GM21529 (cell line): ENCODE results near the gene ADGRG6.
"Not testable (repeated sequence)": the region's sequence is repeated elsewhere in the genome, so short reads cannot be mapped to it uniquely, and the experiment has no call there.

Experiments
- ATAC-seq: cut with Tn5 transposase; IDR thresholded peaks from one replicate; pipeline ENCODE4 v1.9.1; 2021; ENCODE audit not compliant: unreplicated experiment

ADGRG6 gene

GRCh38 chr6:142404751-142405150, 102.9 kb downstream of the ADGRG6 start:
- no peak for ATAC-seq

DNA sequence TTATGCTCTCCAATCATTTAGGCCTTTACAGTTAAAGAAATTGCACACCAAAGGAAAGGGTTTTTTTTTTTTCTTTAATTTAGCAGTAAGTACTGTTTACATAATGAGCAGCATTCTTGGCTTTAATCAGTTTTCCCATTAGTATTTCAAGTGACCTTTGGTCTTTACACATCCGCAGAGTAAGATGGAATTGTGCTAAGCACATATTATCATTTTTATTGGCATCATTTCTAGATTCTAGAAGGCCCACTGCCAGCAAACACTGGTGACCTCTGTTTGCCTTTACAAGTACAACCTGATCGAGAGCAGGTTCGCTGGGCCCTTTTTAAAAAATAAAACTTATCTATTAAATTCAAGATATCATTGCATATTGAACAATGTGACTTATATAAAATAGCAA, 104.3 kb downstream of the ADGRG6 start:
- no peak for ATAC-seq

DNA sequence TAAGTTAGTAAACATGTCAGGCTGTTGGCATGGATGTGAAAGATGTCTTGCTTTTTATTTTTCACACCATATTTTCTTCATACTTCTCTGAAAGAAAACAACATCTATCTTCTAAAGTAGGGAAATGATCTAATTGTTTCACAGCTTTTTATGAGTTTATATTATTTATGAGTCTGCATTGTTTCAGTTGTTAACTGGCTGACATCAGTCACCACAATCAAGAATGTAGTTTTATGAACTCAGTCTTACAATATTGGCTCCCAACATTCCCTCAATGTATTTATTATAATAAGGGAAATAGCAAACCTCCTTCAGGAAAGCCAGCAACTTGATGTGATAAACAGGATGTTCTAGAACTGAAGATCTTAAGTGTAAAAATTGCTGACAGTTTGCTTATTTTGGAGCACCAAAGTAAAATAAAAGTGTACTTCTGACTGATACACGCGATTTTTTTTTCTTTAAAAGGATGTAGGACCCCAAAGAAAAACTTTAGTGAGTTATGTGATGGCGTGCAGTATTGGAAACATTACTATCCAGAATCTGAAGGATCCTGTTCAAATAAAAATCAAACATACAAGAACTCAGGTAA, 106.0 kb downstream of the ADGRG6 start:
- no peak for ATAC-seq

- ATAC-seq, result no peak
Observed at GRCh38 chr6:142408409-142408808, 106.6 kb downstream of the ADGRG6 start.

DNA sequence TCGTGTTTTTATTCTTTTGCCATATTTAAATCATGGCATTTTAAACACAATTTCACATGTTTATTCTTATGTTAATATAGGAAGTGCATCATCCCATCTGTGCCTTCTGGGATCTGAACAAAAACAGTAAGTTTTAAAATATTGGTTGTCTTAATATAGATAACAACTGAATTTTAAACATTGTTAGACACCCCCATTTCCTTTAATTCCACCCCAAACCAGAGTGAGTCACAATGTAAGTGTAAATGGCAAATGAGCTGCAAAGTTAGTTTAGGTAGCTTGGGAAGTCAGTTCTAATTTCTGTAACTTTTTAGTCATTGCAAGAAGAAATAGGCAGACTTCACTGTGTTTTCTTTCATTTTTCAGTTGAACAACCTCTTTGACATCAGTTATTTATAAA, 108.0 kb downstream of the ADGRG6 start:
- no peak for ATAC-seq

- no peak for ATAC-seq
Observed at GRCh38 chr6:142411145-142411544, 109.3 kb downstream of the ADGRG6 start.

GRCh38 chr6:142412241-142412640, 110.4 kb downstream of the ADGRG6 start:
- ATAC-seq, result no peak

GRCh38 chr6:142412658-142413057, 110.9 kb downstream of the ADGRG6 start:
- no peak for ATAC-seq

DNA sequence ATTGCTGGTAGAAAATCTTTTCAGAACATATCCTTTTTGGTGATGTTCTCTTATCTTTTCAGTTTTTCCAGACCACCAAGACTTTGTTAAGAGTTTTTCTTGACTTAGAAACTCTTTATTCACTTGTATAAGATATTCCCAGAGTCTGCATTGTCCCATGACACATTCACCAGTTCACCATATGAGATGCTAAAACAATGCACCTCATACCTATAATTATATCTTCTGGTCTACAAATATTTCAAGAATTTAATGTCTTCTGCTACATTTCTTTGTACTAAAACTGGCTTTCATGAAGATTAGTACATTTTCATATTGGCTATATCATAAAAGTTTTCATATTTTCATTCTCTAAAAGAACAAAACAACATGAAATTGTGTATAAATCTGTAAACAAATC, 111.3 kb downstream of the ADGRG6 start:
- no peak for ATAC-seq

GRCh38 chr6:142414462-142415250, 112.8 kb downstream of the ADGRG6 start:
- no peak for ATAC-seq

- ATAC-seq, result no peak
Observed at GRCh38 chr6:142416179-142416578, 114.4 kb downstream of the ADGRG6 start.

DNA sequence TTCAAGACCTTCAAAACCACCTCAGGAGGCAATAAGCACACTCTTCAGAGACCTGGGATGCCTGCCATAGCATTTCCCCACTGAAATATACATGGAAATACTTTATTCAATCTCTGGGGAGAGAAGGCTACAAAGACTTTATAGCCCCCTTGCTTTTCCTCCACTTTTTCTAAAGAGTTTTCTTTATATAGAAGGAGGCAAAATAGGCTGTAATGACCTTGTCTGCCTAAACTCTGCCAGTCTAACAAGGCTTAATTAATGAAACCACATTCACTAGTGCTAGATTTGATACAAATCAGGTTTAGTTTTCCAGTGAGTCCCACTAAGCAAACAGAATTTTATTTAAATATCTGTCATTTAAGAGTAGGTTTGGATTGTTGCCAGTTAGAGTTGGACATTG, 114.9 kb downstream of the ADGRG6 start:
- no peak for ATAC-seq

- no peak for ATAC-seq
Observed at GRCh38 chr6:142417331-142417750, 115.5 kb downstream of the ADGRG6 start.

GRCh38 chr6:142419071-142419470, 117.3 kb downstream of the ADGRG6 start:
- ATAC-seq, result no peak

GRCh38 chr6:142420802-142421201, 119.0 kb downstream of the ADGRG6 start:
- no peak for ATAC-seq

DNA sequence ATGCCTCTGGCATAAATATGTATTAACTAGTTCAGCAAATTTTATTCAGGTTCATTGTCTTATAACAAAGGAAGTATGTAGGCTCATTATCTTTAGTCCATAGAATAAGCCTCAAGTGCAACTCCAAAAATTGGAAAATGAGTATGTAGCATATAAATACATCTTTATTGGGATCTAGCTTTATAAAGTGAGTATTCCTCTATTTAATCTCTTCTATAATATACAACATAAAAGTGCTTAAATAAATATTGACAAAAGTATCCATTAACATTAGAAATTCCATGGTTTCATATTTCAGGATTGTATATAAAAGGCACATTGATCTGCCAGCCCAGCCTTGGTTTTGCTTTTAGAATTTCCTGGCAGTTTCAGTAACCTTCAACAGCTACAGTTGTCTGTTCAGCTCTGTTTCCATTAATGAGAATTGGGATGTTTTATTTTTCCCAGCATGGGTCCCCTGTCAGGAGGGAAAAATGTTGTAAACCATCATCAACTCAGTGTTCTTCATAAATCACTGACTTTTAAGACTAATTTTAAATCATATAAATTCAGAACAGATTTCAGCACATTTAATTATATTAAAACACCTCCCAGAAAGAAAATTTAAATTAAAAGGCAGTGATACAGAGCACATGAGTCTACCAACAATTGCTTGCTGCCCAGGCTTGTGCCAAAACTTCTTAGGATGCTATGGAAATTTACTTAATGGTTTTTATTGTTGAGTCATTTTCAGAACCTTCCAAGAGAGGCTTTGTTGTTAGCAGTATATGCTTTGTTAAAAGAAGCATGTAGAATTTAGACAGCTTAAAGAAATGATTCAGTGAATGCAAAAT, 119.7 kb downstream of the ADGRG6 start:
- ATAC-seq, result no peak

DNA sequence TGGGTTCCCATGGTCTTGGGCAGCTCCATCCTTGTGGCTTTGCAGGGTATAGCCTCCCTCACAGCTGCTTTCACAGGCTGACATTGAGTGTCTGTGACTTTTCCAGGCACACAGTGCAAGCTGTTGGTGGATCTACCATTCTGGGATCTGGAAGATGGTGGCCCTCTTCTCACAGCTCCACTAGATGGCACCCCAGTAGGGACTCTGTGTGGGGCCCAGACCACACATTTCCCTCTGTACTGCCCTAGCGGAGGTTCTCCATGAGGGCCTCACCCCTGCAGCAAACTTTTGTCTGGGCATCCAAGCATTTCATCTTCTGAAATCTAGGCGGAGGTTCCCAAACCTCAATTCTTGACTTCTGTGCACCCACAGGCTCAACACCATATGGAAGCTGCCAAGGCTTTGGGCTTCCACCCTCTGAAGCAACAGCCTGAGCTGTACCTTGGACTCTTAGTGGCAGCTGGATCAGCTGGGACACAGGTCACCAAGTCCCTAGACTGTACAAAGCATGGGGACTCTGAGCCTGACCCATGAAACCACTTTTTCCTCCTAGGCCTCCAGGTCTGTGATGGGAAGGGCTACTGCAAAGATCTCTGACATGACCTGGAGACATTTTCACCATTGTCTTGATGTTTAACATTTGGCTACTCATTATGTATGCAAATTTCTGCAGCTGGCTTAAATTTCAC, 124.8 kb downstream of the ADGRG6 start:
- ATAC-seq, result not testable (repeated sequence)

GRCh38 chr6:142428468-142428867, 126.7 kb downstream of the ADGRG6 start:
- not testable (repeated sequence) for ATAC-seq

DNA sequence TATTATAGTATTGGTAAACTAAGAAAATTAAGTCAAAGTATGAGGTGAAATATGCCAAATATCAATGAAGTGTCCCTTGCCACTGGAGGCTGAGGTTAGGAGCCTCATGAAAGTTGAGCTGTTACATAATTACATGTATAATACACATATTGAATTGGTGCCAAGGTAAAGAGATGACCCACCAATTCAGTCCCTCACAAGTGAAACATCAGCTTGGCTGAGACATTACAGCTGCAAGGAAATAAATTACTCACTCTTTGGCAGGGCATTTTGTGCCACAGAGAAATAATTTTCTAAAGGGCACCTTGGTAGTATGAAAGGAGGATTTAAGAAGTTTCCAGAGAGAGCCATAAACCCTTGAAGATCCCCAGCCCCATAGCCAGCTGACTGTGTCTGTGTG, 127.4 kb downstream of the ADGRG6 start:
- no peak for ATAC-seq

GRCh38 chr6:142433419-142433818, 131.6 kb downstream of the ADGRG6 start:
- ATAC-seq, result no peak

DNA sequence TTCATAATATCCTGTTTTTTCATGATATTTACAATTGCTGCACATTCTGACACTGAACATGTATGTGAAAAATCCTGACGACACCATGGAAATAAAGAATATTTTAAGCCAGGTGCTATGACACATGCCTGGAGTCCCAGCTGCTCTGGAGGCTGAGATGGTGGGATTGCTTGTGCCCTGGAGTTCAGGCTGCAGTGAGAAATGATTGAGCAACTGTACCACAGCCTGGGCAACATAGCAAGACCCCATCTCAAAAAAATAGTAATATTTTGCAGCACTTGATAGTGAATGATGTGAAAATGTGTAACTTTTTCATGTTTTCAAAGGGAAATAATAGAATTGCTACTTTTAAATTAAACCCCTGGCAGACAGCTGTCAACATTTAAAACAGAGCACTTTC, 137.1 kb downstream of the ADGRG6 start:
- ATAC-seq, result no peak
